Stimulated activated CD8-positive, alpha-beta memory T cell treated with anti-CD3 and anti-CD28 coated beads, Interleukin-12 subunit alpha, Interleukin-12 subunit beta, amount 100 ng/mL, for 1 hour (primary cell): ENCODE data around the gene LRRC55.

ENCODE experiments used
- DNase-seq: peaks from one replicate; pipeline ENCODE4 v3.0.0-alpha.2; 2020; ENCODE audit warnings: low read depth

LRRC55 gene

DNA sequence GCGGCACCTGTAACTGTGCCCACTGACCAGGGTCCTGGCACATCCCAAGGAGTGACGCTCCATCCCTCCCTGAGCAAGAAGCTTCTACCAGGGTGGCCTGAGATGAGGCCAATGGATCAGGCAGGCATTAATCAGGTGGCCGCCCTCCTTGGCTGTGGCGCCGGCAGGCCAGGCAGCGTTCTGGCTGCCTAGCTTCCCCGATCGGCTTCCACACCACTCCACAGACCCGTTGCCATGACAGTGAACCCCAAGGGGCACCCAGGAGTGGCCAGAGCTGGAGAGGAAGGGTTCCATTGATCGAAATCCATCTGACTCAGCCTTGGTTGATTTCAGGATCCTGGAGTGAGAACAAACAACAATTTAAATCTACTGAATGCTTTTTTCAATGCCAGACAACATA is 20.5 kb downstream of the LRRC55 start:
- DNase-seq = no peak

- no peak for DNase-seq
Observed at GRCh38 chr11:57203359-57203758, 21.6 kb downstream of the LRRC55 start.

DNA sequence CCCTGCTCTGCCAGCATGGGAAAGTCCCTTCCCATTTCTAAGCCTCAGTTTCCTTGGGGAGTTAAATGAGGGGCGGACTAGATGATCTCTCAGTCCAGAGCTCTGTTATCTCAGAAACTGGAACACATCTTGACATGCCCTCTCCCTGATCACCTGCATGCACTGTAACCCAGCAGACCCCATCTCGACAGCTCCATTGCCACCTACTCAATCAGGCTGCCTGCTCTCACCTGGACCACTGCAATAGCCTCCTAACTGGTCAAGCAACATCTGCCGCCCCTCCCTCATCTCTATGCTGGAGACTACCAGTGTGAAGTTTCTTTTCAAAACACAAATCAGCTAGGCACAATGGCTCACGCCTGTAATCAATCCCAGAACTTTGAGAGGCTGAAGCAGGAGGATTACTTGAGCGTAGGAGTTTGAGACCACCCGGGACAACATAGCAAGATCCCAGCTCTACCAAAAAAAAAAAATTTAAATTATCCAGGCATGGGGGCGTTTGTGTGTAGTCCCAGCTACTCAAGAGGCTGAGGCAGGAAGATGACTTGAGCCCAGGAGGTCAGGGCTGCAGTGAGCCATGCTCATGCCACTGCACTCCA is 22.2 kb downstream of the LRRC55 start:
- no peak for DNase-seq

- DNase-seq = no peak
Observed at GRCh38 chr11:57205041-57205641, 23.4 kb downstream of the LRRC55 start.

- no peak for DNase-seq
Observed at GRCh38 chr11:57207168-57207567, 25.4 kb downstream of the LRRC55 start.

- no peak for DNase-seq
Observed at GRCh38 chr11:57210781-57211180, 29.0 kb downstream of the LRRC55 start.

- no peak for DNase-seq
Observed at GRCh38 chr11:57213342-57214097, 31.8 kb downstream of the LRRC55 start.

- DNase-seq = no peak
Observed at GRCh38 chr11:57214098-57214417, 32.3 kb downstream of the LRRC55 start.

GRCh38 chr11:57214494-57214893 is 32.7 kb downstream of the LRRC55 start:
- no peak for DNase-seq

DNA sequence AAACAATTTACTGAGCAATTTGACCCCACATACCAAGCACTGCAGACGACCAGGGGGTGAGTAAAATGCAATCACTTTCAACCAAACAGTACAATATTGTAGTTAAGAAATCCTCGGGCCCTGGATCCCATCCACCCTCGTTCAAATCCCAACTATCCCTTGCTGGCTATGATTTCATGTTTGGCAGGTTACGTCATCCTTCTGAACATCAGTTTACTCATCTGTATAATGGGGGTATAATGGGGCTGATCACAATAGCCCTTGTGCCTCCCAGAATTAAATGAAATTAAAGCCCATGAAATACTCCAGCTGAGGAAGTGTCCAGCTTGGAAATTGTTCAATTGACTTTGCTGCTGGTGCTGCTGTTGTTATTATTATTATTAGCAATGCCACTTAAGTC is 34.7 kb downstream of the LRRC55 start:
- DNase-seq = no peak

DNA sequence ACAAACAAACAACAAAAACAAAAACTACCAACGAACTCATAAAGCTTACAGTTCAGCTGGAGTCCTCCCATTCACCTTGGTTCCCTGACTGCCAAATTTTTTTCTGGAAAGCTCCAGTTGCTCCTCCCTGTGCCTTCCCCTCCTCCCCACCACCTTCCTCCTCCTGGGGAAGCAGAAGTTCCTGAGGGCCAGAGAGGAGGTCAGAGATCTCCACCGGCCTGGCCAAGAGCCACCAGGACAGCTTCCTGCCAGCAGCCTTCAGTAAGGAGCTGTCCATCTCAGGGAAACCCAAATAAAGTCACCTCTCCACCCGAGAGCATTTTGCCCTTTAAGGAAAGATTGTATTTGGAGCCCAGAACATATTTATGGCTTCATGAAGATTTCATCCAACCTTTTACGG is 35.3 kb downstream of the LRRC55 start:
- no peak for DNase-seq

DNA sequence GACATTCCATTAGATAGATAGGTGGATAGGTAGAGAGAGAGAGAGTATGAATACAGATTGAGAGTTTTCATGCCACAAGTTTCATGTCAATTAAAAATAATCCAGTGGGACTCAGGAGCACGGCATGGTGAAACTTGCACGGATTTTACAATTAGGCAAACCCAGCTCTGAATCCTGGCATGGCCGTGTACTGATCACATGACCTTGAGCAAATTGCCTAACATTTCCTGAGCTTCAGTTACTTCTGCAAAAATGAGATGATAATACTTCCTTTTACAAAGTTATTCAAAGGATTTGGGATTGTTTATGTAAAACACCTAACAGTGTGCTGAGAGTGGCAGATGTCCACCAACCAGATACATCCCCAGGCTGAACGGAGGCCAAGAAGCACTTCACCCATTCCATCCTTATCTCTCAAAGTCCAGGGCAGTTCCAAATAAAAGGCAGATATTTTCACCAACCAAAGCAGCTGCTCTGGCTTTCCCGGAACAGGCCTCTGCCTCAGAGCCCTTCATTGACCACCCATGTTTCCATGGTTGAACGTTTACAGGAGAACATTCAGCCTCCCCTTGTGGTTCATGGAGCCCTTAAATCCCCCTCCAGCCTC is 37.4 kb downstream of the LRRC55 start:
- no peak for DNase-seq

GRCh38 chr11:57222239-57222638 is 40.5 kb downstream of the LRRC55 start:
- no peak for DNase-seq

- no peak for DNase-seq
Observed at GRCh38 chr11:57223601-57224000, 41.8 kb downstream of the LRRC55 start.

DNA sequence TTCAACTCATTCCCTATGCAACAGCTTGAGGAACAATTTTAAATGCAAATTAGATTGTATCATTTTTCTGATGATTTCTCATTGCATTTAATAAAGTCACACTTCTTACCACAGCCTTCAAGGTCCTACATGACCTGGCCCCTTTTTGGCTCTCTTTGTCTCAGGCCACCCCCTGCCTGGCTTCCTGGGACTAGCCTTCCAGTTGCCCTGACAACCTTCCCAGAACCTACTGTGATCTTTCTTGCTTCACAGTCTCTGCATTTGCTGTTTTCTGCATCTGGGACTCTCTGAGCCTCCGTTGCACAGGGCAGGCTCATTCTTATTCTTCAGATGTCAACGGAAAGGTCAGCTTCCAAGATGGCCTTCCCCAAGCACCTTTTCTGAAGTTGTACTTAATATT is 42.4 kb downstream of the LRRC55 start:
- no peak for DNase-seq

DNA sequence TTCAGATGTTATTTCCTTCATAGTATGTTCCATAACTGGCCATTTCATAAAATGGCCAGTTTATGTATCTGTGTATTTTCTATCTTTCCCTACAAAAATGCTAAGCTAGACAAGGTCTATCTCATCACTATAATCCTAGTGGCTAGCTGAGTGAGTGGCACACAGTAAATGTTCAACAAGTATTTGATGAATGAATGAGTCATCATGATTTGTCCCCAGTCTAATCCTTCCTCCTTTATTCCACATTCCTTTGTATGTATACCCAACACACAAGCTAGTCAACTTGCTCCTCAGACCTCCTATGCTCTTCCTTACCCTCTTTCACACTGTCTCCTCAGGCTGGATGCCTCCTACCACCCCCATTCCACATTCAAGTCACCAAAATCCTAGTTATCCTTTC is 42.8 kb downstream of the LRRC55 start:
- DNase-seq = no peak

- no peak for DNase-seq
Observed at GRCh38 chr11:57228600-57228999, 46.8 kb downstream of the LRRC55 start.

GRCh38 chr11:57230316-57230715 is 48.6 kb downstream of the LRRC55 start:
- DNase-seq = no peak

GRCh38 chr11:57230791-57231538 is 49.2 kb downstream of the LRRC55 start:
- no peak for DNase-seq

DNA sequence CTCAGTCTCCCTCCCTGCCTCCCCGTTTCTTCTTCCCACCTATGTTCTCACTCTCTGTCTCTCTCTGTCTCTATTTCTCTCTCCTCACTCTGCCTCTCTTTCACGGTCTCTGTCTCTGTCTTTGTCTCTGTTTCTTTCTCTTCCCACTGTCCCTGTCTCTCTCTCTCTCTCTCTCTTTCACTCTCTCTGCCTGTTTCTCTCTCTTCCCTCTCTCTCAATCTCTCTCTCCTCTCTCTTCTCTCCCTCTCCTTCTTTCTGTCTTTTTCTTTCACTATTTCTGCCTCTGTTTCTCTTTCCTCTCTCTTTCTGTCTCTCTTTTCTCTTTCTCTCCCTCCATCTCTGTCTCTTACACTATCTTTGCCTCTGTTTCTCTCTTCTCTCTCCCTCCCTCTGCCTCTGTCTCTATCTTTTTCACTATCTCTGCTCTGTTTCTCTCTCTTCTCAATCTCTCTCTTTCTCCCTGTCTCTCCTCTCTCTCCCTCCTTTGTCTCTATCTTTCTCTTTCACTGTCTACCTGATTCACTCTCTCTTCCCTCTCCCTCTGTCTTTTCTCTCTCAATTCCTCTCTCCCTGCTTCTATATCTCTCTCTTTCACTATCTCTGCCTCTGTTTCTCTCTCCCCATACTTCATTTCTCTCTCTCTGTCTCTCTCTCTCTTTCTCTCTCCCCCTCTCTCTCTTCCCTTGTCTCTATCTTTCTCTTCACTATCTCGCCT is 49.9 kb downstream of the LRRC55 start:
- DNase-seq = no peak

DNA sequence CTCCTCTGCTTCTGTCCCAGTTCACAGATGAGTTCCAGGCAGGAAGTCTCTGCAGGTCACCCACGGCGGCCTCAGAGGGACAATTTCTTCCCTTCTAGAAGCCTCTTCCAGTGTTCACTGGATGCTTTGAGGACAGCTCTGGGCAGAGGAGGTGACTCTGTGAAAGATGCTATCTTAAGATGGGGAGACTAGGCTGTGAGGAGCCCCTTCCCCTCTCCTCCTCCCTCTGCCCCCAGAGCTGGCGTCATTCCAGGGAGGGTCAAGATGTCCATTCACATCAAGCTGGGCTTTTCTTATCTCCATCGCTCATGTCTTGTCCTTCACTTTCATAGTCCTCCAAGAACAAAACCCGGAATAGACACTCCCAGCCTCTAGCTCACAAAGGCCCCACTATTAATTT is 51.9 kb downstream of the LRRC55 start:
- no peak for DNase-seq
